Left colon (tissue), 2 donors: ENCODE data around the gene SMOC2. TPM values are rescaled to one million over a fixed set of nuclear protein-coding genes. Genes with fewer than 3 reads are reported as not detected.
A peak's percentile ranks its signal among the peaks of the same experiment; 100 is the strongest.

Experiments used
- ATAC-seq: fragments of 200-7000 bp; cut with Tn5 transposase; one replicate; pipeline ENCODE4 v1.9.1; 2020; ENCODE audit warnings: mild to moderate bottlenecking, moderate library complexity
- DNase-seq, 2 donors: peaks; one replicate each; pipeline ENCODE4 v3.0.0-alpha.2; 2020
- intact Hi-C, 2 donors: fragments of 100-400 bp; cut with DNase I in 1 of 2; cut with micrococcal nuclease in 1 of 2; formaldehyde crosslinking; loops; one replicate each; pipeline versions ENCODE4 v1.11.2 to v1.14.0; 2022; cut with DNase I, micrococcal nuclease
- long read RNA-seq: library from polyadenylated mRNA; unstranded; transcript quantifications from one replicate; pipeline ENCODE4 v2.0.0, GENCODE V29; 2021
- total RNA-seq, 2 donors: library from RNA; stranded (reverse); fragmentation: NEBNext Ultra II Directional; extraction: Animal tissue kit (Norgen Biotek cat#: 25700); gene quantifications; one replicate each; pipeline ENCODE4 v1.2.1, GENCODE V29; 2021
- donor health status: DM: no; HTN: no; CAD: no.
- donor health status: DM: yes; HTN: yes; CAD: no.

SMOC2 gene
- 10 to 100 TPM; 14.4 to 18.9 TPM for total RNA-seq
- long read RNA-seq, transcript SMOC2-202 (13 exons, 3,117 nt): major isoform, 7 of 26 reads
- long read RNA-seq, partial matches to known transcripts: 14 of 26 reads
- long read RNA-seq, other reads (novel, unspliced or antisense): 5 of 26 reads

- peak in 1 of 2 donors; percentile 59 for DNase-seq
- intact Hi-C loops: no loop called here
- peak; percentile 76 for ATAC-seq
Measured at GRCh38 chr6:168440520-168441433, at the start of gene SMOC2. Gene SMOC2 (plus strand): TSS chr6:168441184. CDS start chr6:168441371, 187 bp downstream.

- ATAC-seq (no peak), DNase-seq (no peak)
- intact Hi-C loops: no loop called here
Measured at GRCh38 chr6:168393126-168393870, 47.7 kb upstream of the SMOC2 start.

GRCh38 chr6:168394606-168395005 lies 46.4 kb upstream of the SMOC2 start:
- intact Hi-C loops: no loop called here
- no peak for DNase-seq
- no peak for ATAC-seq

- ATAC-seq: no peak
- intact Hi-C loops: no loop called here
- DNase-seq: no peak
Measured at GRCh38 chr6:168395983-168396382, 45.0 kb upstream of the SMOC2 start.

- ATAC-seq (no peak), DNase-seq (no peak)
- intact Hi-C loops: no loop called here
Measured at GRCh38 chr6:168396561-168396960, 44.4 kb upstream of the SMOC2 start.

- intact Hi-C loops: no loop called here
- no peak for ATAC-seq
- DNase-seq: no peak
Measured at GRCh38 chr6:168397012-168397411, 44.0 kb upstream of the SMOC2 start.

- intact Hi-C loops: no loop called here
- ATAC-seq: no peak
- DNase-seq: no peak
Measured at GRCh38 chr6:168400037-168400436, 40.9 kb upstream of the SMOC2 start.

- intact Hi-C loops: no loop called here
- no peak for DNase-seq
- no peak for ATAC-seq
Measured at GRCh38 chr6:168403370-168404005, 37.5 kb upstream of the SMOC2 start.

- intact Hi-C loops: no loop called here
- ATAC-seq: no peak
- no peak for DNase-seq
Measured at GRCh38 chr6:168404560-168404959, 36.4 kb upstream of the SMOC2 start.

- DNase-seq (no peak), ATAC-seq (no peak)
- intact Hi-C loops: no loop called here
Measured at GRCh38 chr6:168407842-168408241, 33.1 kb upstream of the SMOC2 start.

GRCh38 chr6:168408504-168409136 lies 32.4 kb upstream of the SMOC2 start:
- intact Hi-C loops: no loop called here
- DNase-seq: no peak
- peak; percentile 69 for ATAC-seq

GRCh38 chr6:168410035-168410434 lies 30.9 kb upstream of the SMOC2 start:
- DNase-seq: no peak
- ATAC-seq: no peak
- intact Hi-C loops: no loop called here

GRCh38 chr6:168410554-168411011 lies 30.4 kb upstream of the SMOC2 start:
- intact Hi-C loops: no loop called here
- DNase-seq: no peak
- ATAC-seq: no peak

GRCh38 chr6:168411130-168411529 lies 29.9 kb upstream of the SMOC2 start:
- no peak for ATAC-seq
- DNase-seq: no peak
- intact Hi-C loops: no loop called here

GRCh38 chr6:168411793-168412192 lies 29.2 kb upstream of the SMOC2 start:
- intact Hi-C loops: no loop called here
- DNase-seq: no peak
- ATAC-seq: no peak

- intact Hi-C loops: no loop called here
- DNase-seq (no peak), ATAC-seq (no peak)
Measured at GRCh38 chr6:168412456-168412855, 28.5 kb upstream of the SMOC2 start.

- ATAC-seq (no peak), DNase-seq (no peak)
- intact Hi-C loops: no loop called here
Measured at GRCh38 chr6:168413018-168413720, 27.8 kb upstream of the SMOC2 start.

- ATAC-seq: no peak
- intact Hi-C loops: no loop called here
- no peak for DNase-seq
Measured at GRCh38 chr6:168413856-168414255, 27.1 kb upstream of the SMOC2 start.
